Hematopoietic multipotent progenitor cell treated with erythropoietin and hydrocortisone succinate and interleukin-3 and kit ligand, for 6 days (in vitro differentiated cells): ENCODE measurements around the gene TBXAS1.

Experiments
- DNase-seq: peaks from one replicate; pipeline ENCODE4 v3.0.0-alpha.2; 2015

TBXAS1 gene

DNA sequence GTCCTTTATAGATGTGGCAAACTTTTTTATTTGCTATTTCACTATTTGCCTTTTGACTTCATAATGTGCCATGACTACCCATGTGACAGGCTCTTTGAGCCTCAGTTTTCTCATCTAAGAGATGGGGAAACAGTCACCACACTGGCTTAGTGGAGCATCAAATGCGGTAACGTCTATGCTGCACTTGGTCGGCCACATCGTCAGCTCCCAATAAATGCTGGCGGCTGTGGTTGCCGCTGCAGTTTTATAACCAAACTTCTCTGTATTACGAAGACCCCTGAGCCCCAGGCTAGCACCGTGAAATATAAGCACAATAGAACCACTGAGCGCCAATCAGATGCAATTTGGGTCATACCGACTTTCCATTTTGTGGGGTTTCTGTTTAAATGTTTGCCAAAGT, 177.5 kb downstream of the TBXAS1 start:
- DNase-seq = no peak

DNA sequence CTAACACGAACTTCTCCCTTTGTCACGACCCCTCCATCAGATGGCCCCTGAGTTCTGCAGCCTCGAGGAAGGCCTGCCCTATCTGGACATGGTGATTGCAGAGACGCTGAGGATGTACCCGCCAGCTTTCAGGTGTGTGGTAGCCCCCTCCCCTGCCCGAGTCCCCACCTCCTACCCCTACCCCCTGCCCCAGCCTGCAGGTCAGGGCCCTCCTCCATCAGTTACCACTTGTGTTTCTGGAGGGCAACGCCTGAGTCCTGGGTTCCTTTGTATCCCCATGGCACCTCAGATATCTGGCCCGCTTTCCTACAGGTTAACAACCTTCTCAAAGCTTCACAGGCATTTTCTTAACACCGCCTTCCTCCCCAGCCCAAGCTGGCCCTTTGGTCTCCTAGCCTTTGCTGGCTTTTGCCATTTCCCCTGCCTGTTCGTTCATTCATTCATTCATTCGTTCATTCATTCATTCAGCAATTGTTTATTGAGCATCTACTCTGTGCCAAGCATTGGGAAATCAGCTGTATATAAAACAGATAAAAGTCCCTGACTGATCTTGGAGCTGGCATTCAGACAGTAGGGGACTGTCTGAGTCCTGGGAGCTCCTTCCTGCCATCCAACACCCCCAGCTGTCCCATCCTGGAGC, 178.1 kb downstream of the TBXAS1 start:
- DNase-seq = no peak

GRCh38 chr7:140008755-140009610, 179.9 kb downstream of the TBXAS1 start:
- no peak for DNase-seq

GRCh38 chr7:140009735-140010134, 180.7 kb downstream of the TBXAS1 start:
- DNase-seq = no peak

DNA sequence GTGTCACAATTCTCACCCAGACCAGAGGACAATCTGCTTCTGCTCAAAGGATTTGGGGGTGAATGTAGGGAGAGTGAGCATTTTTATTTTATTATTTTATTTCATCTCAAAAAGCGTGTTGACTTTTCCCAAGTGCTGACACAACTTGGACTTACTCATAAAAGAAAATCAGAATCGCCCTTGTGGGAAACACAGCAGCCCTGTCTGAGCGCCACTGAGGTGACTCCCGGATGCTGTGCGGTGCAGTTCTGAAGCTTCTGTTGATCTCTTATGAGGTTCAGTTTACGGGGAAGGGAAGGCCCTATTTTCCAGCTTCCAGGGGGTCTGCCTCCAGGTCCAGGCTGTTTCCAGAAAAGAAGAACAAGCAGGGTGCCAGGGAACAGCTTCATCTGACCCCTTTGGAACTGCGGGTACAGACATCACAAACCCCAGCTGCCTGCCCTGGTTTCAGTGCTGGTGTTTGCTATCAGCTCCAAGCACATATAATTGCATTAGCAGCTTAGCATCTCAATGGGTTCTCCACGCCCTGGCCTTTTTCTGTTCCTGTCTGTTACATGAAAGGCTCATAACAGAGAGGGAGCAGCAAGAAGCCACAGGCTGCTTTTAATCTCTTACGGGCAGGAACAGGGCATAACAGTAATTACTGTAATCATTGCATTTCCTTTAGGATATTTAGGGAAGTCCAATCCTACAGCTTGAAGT, 181.3 kb downstream of the TBXAS1 start:
- DNase-seq = no peak

GRCh38 chr7:140013676-140014075, 184.6 kb downstream of the TBXAS1 start:
- DNase-seq = no peak

GRCh38 chr7:140014123-140014522, 185.1 kb downstream of the TBXAS1 start:
- no peak for DNase-seq

- DNase-seq = no peak
Observed at GRCh38 chr7:140015471-140015970, 186.5 kb downstream of the TBXAS1 start.

DNA sequence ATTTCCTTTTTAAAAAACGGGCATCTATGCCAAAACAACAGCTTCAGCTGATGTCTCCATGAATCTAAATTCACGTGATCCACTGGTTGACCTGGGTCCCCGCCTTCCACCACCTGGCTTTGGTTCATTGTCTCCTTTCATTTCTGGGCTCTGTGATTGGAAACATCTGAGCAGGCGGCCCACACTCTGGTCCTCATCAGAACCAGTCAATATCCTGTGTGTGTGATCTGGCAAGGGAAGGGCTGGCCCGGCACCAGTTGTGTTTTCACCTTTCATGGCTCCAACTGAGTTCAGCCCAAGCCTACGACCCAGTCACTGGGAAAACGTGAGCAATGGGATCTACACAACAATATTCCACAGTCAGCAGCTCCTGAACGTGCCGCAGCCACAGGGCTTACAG, 187.5 kb downstream of the TBXAS1 start:
- DNase-seq = no peak

- DNase-seq = no peak
Observed at GRCh38 chr7:140017034-140017433, 188.0 kb downstream of the TBXAS1 start.

DNA sequence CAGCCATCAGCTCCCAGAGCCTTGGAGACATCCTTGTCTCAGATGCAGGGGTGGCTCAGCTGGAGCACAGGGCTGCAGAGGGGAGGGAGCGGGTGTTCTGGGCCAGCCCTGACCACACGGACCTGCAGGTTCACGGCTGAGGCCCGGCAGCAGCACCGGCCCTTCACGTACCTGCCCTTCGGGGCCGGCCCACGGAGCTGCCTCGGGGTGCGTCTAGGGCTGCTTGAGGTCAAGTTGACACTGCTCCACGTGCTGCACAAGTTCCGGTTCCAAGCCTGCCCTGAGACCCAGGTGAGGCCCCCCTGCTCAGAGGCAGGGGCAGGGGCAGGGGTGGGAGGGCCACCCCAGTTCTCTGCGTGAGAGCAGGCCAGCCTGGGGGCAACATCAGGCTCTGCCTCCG, 188.5 kb downstream of the TBXAS1 start:
- no peak for DNase-seq

- no peak for DNase-seq
Observed at GRCh38 chr7:140018125-140019043, 189.3 kb downstream of the TBXAS1 start.

DNA sequence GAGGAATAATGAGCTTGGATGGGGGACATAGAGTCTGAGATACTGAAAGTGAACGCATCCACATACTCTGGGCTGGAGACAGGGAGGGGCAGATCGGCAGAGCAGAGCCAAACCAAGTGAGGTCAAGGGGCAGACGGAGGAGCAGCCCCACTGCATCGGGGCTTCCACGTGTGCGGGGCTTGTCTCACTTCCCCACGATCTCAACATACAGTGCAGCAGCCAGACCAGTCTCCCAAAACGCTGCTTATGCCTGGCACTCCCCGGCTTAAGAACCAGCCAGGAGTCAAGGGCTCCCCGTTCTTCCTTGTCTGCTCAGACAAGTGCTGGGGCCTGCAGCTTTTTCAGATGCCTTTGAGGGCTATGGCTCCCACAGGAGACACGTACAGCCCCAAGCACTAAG, 190.1 kb downstream of the TBXAS1 start:
- DNase-seq = no peak

- no peak for DNase-seq
Observed at GRCh38 chr7:140019606-140020005, 190.5 kb downstream of the TBXAS1 start.

- no peak for DNase-seq
Observed at GRCh38 chr7:140021603-140022002, 192.5 kb downstream of the TBXAS1 start.

GRCh38 chr7:140022582-140023211, 193.6 kb downstream of the TBXAS1 start:
- no peak for DNase-seq

- DNase-seq = no peak
Observed at GRCh38 chr7:140023728-140024127, 194.7 kb downstream of the TBXAS1 start.

GRCh38 chr7:140024585-140024984, 195.5 kb downstream of the TBXAS1 start:
- DNase-seq = no peak

DNA sequence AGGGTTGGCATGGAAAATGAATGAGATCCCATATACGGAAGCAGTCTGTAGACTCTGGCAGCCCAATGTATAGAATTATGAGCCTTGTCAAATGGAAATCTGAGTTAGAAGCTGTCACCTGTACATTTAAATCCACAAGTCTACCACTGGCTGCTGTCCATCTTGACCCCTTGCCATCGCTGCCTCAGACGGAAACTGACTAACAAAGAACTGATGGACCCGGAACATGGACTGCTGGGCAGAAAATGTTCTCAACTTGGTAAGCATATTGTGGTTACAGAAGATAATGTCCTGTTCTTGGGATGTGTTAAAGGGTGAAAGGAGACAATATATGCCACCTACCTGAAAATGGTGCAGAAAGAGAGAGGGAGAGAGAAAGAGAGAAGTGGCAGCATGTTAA, 196.2 kb downstream of the TBXAS1 start:
- DNase-seq = no peak

- DNase-seq = no peak
Observed at GRCh38 chr7:140025814-140026433, 196.9 kb downstream of the TBXAS1 start.

- no peak for DNase-seq
Observed at GRCh38 chr7:140026935-140027334, 197.9 kb downstream of the TBXAS1 start.

- DNase-seq = no peak
Observed at GRCh38 chr7:140027858-140028257, 198.8 kb downstream of the TBXAS1 start.
